ENCODE measurements around the gene RHEX.

The RHEX gene

GRCh38 chr1:206116191-206116872, 63.4 kb downstream of the RHEX start:
- no peak for DNase-seq (ENCODE audit: low read depth in 4 of 4, low spot score in 1 of 4)

DNA sequence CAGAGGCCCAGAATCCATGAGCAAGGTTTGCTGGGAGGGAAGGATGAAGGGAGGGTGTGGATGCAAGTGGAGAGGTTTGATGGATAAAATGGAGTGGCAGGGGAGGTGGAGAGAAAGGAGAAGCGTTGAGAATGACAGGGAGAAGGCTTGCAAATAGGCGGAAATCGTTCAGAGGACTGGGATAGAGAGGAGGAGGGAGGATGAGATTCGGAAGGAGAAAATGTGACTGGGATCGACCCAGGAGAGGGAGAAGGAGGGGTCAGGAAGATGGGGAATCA, 63.8 kb downstream of the RHEX start:
- DNase-seq (ENCODE audit: low read depth in 4 of 4, low spot score in 1 of 4), result no peak

DNA sequence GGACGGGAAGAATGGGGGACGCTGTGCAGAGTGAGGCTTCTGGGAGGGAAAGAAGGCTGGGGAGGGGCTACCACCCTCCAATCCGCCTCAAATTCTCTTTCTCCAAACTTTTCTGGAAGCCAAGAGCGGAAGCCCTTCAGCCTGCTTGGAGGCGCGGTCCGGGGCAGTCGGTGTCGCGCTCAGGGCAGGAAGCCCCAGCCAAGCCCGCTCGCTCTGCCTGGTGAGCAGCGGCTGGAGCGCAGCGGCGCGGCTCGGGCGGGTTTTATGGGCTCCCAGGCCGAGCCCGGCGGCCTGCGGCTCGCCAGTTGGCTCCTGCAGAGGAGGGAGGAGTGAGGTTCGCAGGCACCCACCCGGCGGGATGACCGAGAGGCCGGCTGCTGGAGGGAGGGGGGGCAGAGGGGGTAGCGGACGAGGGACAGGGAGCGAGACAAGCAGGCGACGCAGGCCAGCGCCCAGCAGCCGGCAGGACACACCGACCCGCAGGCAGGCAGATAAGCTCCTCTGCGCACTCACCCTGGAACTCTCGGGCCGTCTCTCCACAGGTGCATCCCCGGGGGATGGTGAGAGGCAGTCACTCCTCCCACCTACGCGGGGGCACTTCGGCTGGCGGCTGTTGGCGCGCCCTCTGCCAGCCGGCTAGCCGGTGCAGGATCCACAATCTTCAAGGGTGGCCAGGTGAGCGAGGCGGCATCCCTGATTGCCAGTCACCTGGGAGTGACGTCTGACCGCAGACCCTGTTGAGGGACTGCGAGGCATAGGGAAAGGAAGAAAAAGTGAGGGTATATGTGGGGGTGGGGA, 64.4 kb downstream of the RHEX start, which contains the start of gene AVPR1B:
AVPR1B (minus strand) TSS at position 238 of the 798 bp plus-strand sequence. CDS start 498 bp downstream, outside the sequence.
- DNase-seq (ENCODE audit: low read depth in 4 of 4, low spot score in 1 of 4), result no peak

GRCh38 chr1:206120406-206120805, 67.4 kb downstream of the RHEX start:
- DNase-seq (ENCODE audit: low read depth in 4 of 4, low spot score in 1 of 4), result no peak

- no peak for DNase-seq (ENCODE audit: low read depth in 4 of 4, low spot score in 1 of 4)
Observed at GRCh38 chr1:206121269-206121668, 68.3 kb downstream of the RHEX start.

GRCh38 chr1:206122686-206123085, 69.7 kb downstream of the RHEX start:
- DNase-seq (ENCODE audit: low read depth in 4 of 4, low spot score in 1 of 4), result no peak

DNA sequence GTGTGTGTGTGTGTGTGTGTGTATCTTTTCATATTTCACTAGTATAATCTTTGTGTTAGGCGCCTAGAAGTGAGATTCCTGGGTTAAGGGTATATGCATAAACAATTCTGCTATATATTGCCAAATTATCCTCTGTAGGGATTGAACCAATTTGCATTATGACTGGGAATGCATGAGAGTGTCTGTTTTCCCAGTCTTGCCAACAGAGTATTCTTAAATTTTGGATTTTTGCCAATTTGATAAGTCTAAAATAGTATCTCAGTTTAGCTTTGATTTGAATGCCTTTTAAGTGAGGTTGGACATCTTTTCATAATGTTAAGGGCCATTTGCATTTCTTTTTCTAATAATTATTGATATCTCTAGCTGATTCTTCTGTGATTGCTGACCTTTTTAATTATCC, 72.4 kb downstream of the RHEX start:
- DNase-seq (ENCODE audit: low read depth in 4 of 4, low spot score in 1 of 4), result no peak

DNA sequence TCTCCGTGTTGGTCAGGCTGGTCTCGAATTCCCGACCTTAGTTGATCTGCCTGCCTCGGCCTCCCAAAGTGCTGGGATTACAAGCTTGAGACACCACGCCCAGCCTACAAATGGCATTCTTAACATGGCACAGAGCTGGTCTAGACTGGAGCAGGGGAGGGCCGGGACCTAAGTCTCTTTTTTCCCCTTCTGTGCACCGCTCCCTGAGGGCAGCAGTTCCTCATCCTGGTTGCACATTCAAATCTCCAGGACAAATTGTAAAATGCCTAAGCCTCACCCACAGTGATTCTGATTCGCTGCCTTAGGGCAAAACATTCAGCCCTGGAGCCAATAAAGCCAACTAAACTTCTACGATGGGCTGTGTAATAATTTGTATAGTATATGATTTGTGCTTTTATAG, 74.4 kb downstream of the RHEX start:
- no peak for DNase-seq (ENCODE audit: low read depth in 4 of 4, low spot score in 1 of 4)

DNA sequence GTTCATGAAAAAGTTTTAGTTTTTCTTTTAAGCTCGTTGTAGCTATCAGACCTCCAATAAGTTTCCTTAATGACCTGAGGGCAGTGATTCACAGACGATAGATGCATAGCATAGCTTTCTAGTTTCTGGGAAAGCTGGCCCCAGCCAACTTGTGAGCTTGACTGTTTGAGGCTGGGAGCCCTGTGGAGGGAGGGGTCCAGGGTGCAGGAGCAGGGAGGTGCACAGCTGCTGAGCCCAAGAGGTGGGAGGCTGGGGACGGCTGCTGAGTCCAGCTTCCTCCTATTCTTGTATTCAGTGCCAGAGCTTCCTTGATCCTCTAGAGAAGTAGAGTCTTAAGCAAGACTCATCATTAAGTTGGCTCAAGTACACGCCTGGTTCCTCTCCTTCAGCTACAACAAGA, 75.2 kb downstream of the RHEX start:
- DNase-seq (ENCODE audit: low read depth in 4 of 4, low spot score in 1 of 4), result no peak

DNA sequence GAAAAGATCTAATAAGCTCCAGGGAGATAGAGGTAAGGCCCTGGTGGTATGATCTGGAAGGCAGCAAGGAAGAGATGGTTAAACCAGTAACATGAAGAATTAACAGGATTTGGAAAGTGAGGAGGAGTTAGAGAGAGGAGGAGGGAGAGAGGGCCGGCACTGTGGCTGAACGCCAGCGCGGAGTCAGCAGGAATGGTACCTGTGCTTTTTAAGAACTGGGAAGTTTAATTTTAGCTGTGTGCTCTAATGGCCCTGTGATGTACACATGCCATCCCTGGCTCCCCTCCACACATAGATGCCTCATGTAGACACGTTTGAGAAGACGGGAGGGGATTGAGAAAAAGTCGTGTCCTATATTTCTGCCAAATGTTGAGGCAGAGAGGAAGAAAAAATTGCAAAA, 78.1 kb downstream of the RHEX start:
- DNase-seq (ENCODE audit: low read depth in 4 of 4, low spot score in 1 of 4), result no peak

DNA sequence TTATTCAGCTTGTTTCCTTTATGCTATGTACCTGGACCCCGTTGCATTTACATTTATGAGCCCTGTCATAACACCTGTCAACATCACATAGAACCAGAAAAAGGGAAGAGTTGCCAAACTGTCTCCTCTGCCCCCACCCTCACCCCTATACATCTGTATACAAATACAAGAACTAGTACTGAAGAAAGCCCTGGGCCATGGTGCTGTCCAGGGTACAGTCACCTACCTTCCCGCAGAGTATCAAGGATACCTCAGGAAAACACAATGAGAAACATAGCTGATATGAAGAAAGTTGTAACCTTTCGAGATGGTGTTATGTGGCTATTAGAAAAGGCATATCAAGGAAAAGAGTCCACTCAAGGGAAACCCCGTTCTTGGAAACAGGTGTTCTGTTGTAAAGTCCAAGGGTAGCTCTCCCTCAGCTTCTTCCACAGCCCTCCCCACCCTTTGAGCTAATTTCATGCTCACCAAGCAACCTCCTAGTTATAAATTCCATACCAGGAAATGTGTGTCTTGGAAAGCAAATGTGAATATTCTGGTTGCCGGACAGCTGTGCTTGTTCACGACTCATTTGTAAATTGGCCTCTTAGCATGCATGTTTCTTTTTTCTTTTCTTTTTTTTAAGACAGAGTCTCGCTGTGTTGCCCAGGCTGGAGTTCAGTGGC, 80.9 kb downstream of the RHEX start:
- no peak for DNase-seq (ENCODE audit: low read depth in 4 of 4, low spot score in 1 of 4)

DNA sequence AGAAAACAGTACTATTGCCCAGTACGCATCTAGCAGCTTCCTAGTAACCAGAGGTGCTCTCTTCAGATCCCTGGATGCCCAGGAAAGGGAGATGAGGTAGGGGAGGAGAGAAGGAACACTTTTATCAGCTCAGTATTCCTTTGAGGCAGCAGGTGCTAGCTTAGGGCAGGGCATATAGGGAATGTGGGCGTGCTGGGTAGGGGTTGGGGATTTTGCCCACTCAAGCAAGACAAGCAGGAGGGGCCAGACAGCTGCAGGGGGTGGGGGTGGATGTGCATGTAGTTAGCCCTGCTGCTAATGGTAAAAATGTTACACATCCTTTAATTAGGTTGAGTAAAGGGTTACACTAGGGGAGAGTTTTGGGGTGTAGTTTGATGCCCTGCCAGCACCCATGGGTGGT, 82.3 kb downstream of the RHEX start:
- DNase-seq (ENCODE audit: low read depth in 4 of 4, low spot score in 1 of 4), result no peak

- no peak for DNase-seq (ENCODE audit: low read depth in 4 of 4, low spot score in 1 of 4)
Observed at GRCh38 chr1:206136241-206136640, 83.3 kb downstream of the RHEX start.

DNA sequence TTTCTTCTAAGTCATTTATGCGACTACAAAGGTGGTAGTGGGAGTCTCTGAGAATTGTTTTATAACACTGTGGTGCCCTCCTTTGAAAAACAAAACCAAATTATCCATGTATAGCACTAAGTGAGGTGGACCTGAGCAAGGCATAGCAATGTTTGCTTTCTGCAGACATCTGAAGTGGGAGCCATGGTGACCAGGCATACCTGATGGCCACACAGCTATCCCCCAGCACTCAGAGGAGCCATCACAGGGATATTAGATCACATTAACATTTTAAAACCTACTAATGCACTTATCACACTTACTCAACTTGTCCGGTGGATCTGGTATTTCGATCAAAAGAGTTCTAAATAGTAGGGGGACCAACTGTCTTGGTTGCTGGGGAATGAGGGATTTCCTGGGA, 89.0 kb downstream of the RHEX start:
- no peak for DNase-seq (ENCODE audit: low read depth in 4 of 4, low spot score in 1 of 4)

DNA sequence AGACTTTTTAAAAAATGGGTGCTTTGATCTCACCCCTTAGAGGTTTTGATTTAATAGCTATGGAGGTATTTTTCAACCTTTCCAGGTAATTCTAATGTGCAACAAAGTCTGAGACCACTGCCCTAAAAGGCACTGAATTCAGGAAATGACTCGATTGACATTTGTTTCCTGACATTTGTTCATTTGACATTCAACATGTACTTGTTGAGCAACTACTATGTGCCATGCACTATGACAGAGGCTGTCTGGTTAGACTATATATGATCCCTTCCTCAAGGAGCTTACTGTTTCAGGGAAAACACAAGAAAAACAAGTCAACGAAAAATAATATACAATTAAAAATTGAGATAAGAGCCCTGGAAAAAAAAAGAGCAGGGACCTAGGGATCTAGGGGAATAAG, 89.8 kb downstream of the RHEX start:
- DNase-seq (ENCODE audit: low read depth in 4 of 4, low spot score in 1 of 4), result no peak

DNA sequence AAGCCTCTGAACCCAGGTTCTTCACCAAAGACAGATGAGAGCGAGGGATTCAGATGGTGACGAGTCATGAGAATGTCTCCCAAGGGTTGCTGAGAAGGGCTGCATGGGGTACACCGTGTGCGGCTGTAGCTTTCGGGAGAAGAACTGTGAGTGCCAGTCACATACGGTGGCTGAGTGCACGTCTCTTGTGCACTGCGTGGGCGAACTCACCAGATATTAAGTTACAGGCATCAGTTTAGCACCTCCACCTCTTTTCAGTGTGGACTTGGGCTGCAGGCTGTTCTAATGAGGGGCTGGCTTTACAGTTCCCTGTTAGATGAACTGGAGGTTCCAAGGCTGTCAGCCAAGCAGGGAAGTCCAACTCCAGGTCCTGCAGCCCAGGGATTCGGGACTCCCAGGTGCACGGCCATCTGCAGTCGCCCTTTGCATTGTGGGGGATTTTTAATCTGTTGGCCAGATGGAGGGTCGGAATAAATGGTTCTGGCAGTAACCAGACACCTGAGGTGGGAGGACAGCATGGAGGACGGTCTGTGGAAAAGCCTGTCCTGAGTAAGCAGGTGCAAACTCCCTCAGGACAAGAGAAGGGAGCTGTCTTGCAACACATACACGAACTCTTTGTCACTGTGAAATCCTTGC, 90.7 kb downstream of the RHEX start:
- no peak for DNase-seq (ENCODE audit: low read depth in 4 of 4, low spot score in 1 of 4)

GRCh38 chr1:206144605-206145004, 91.6 kb downstream of the RHEX start:
- DNase-seq (ENCODE audit: low read depth in 4 of 4, low spot score in 1 of 4), result no peak

DNA sequence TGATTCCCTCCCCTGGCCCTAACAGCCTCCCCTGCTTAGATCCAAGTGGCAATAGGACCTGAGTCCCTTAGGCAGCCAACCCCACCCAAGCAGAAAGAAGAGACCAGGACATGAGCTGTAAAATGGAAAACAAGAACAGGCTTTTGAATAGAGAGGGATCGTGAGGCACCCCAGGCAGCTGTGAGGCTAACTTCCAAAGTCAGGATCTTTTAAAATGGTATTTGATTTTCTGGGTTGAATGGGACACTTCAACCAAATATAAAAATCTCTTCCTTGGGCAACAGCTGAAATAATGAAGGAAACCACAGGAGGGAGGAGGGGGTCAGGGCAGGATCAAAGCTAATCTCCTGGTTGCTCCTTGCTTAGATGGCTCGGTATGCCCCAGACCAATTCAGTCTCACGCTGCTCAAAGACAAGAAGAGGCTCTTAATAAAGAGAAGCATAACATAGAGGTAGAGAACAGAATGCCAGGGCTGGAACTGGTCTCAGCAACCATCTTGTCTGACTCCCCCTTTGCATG, 92.9 kb downstream of the RHEX start:
- no peak for DNase-seq (ENCODE audit: low read depth in 4 of 4, low spot score in 1 of 4)
